ENCODE data around the gene CYP26C1.

Gene CYP26C1

GRCh38 chr10:93039721-93040120 is 20.9 kb upstream of the CYP26C1 start:
- no peaks in the 10 kb centered on the region for H3K9me3 Mint-ChIP-seq
- DNase-seq: no peak
- no peak overlapping the region for H3K4me3 Mint-ChIP-seq
- no peaks in the 10 kb centered on the region for H3K36me3 Mint-ChIP-seq (ENCODE audit: low read depth)
- peak overlapping the region; percentile 8 for H3K27ac Mint-ChIP-seq
- TF ChIP-seq CTCF (IDR thresholded peaks at IDR 0.05): no peak
- no peaks in the 10 kb centered on the region for H3K4me1 Mint-ChIP-seq
- H3K27me3 Mint-ChIP-seq (ENCODE audit: low read depth, poor library complexity): peaks cover 3% of the 10 kb centered on the region

- Mint-ChIP-seq H3K4me1 (peaks cover 12% of the 10 kb centered on the region), H3K36me3 (ENCODE audit: low read depth) (peaks cover 16% of the 10 kb centered on the region), H3K27ac (no peak overlapping the region), H3K27me3 (ENCODE audit: low read depth, poor library complexity) (peaks cover 51% of the 10 kb centered on the region), H3K4me3 (no peak overlapping the region), H3K9me3 (peaks cover 14% of the 10 kb centered on the region)
- no peak for DNase-seq
- no peak for TF ChIP-seq CTCF (IDR thresholded peaks at IDR 0.05)
These were observed 6.1 kb upstream of the CYP26C1 start for GRCh38 chr10:93054486-93054885.

GRCh38 chr10:93058139-93058538 is 2.5 kb upstream of the CYP26C1 start:
- H3K27me3 Mint-ChIP-seq (ENCODE audit: low read depth, poor library complexity): peaks cover 80% of the 10 kb centered on the region
- no peak for DNase-seq

GRCh38 chr10:93060887-93061593 is 442 bp downstream of the CYP26C1 start:
- Mint-ChIP-seq H3K27me3 (ENCODE audit: low read depth, poor library complexity) (peaks cover 96% of the 10 kb centered on the region), H3K27ac (no peak overlapping the region), H3K36me3 (ENCODE audit: low read depth) (peaks cover 23% of the 10 kb centered on the region), H3K4me3 (peak overlapping the region; percentile 52), H3K4me1 (peaks cover 5% of the 10 kb centered on the region), H3K9me3 (peaks cover 26% of the 10 kb centered on the region)
- DNase-seq: no peak
- no peak for TF ChIP-seq CTCF (IDR thresholded peaks at IDR 0.05)

More at GRCh38 chr10:93058139-93058538, 2.5 kb upstream of the CYP26C1 start:
- peaks cover 21% of the 10 kb centered on the region for H3K9me3 Mint-ChIP-seq
- H3K4me1 Mint-ChIP-seq: no peaks in the 10 kb centered on the region
- H3K36me3 Mint-ChIP-seq (ENCODE audit: low read depth): peaks cover 23% of the 10 kb centered on the region
- no peak overlapping the region for H3K4me3 Mint-ChIP-seq
- TF ChIP-seq CTCF (IDR thresholded peaks at IDR 0.05): no peak
- H3K27ac Mint-ChIP-seq: no peak overlapping the region

- TF ChIP-seq CTCF (IDR thresholded peaks at IDR 0.05): no peak
- Mint-ChIP-seq H3K9me3 (peaks cover 26% of the 10 kb centered on the region), H3K27ac (no peak overlapping the region), H3K27me3 (ENCODE audit: low read depth, poor library complexity) (peaks cover 96% of the 10 kb centered on the region), H3K4me1 (peaks cover 5% of the 10 kb centered on the region), H3K4me3 (peak overlapping the region; percentile 78), H3K36me3 (ENCODE audit: low read depth) (peaks cover 23% of the 10 kb centered on the region)
- DNase-seq: no peak
These were observed 1.3 kb downstream of the CYP26C1 start for GRCh38 chr10:93061594-93062513.

Data from nephron progenitor cell (in vitro differentiated cells).